Body of pancreas (tissue), 4 donors: ENCODE results near the gene DOCK4. TPM values are rescaled to one million over a fixed set of nuclear protein-coding genes. Genes with fewer than 3 reads are reported as not detected.
"Not testable (repeated sequence)": the region's sequence is repeated elsewhere in the genome, so short reads cannot be mapped to it uniquely, and the experiment has no call there.

Experiments
- ATAC-seq: fragments of 150-250 bp; one replicate; pipeline ENCODE4 v1.9.1; 2016
- DNase-seq, 4 donors: peaks; one replicate each; pipeline ENCODE4 v3.0.0-alpha.2; 2019
- H3K27ac ChIP-seq, 4 donors: fragments of 200-600 bp; sonication (generic); 1 replicate in 3 of 4; 2 replicates in 1 of 4; pipeline versions ENCODE4 v1.5.1 to v1.6.1; 2016 to 2019; ENCODE audit warnings: mild to moderate bottlenecking in 1 of 4, mixed read lengths in 1 of 4, moderate library complexity in 1 of 4
- H3K27me3 ChIP-seq, 2 donors: fragments of 200-600 bp; sonication (generic); one replicate each; pipeline ENCODE4 v1.6.0; 2016; ENCODE audit warnings: mild to moderate bottlenecking in 1 of 2
- H3K36me3 ChIP-seq, 2 donors: fragments of 200-600 bp; sonication (generic); replicated peaks in 1 of 2; 2 replicates each; pipeline ENCODE4 v1.5.1; 2016; ENCODE audit warnings: low read depth in 2 of 2; ENCODE audit not compliant: insufficient read depth in 1 of 2
- H3K4me1 ChIP-seq: fragments of 200-600 bp; sonication (generic); one replicate; pipeline ENCODE4 v1.6.0; 2016
- H3K4me3 ChIP-seq, 2 donors: fragments of 200-600 bp; sonication (generic); 1 replicate in 1 of 2; 2 replicates in 1 of 2; pipeline ENCODE4 v1.5.1; 2016 to 2019
- H3K9me3 ChIP-seq, 3 donors: fragments of 200-600 bp; sonication (generic); 1 replicate in 2 of 3; 2 replicates in 1 of 3; pipeline ENCODE4 v1.5.1; 2016
- POLR2A ChIP-seq, 3 donors: fragments of 450-650 bp; IDR thresholded peaks; one replicate each; pipeline ENCODE4 v1.6.1; 2016; ENCODE audit warnings: antibody characterized with exemption in 3 of 3, mild to moderate bottlenecking in 2 of 3
- WGBS, 2 donors: methylation state at CpG; one replicate each; pipeline ENCODE4 v1.1.5; 2017; 5-methylcytosine and 5-hydroxymethylcytosine counted together
- intact Hi-C: fragments of 100-400 bp; cut with DNase I; formaldehyde crosslinking; loops from one replicate; pipeline ENCODE4 v1.15.1; 2023
- total RNA-seq, 2 donors: library from RNA; depleted of rRNA; stranded (reverse); fragments of >200 nt; gene quantifications; one replicate each; pipeline ENCODE4 v1.1.0, GENCODE V29; 2016
- TF ChIP-seq, protein P1 (sequence below), 7 experiments: fragments of 450-650 bp in 4 of 7; fragments of 200-600 bp in 3 of 7; sonication (generic) in 3 of 7; IDR thresholded peaks; one replicate each; pipeline ENCODE4 v1.5.1; 2016 to 2019; ENCODE audit warnings: antibody characterized with exemption in 7 of 7

Gene DOCK4
- total RNA-seq, 2 donors from 2014 or later, result 24.9 to 34.6 TPM

DNA sequence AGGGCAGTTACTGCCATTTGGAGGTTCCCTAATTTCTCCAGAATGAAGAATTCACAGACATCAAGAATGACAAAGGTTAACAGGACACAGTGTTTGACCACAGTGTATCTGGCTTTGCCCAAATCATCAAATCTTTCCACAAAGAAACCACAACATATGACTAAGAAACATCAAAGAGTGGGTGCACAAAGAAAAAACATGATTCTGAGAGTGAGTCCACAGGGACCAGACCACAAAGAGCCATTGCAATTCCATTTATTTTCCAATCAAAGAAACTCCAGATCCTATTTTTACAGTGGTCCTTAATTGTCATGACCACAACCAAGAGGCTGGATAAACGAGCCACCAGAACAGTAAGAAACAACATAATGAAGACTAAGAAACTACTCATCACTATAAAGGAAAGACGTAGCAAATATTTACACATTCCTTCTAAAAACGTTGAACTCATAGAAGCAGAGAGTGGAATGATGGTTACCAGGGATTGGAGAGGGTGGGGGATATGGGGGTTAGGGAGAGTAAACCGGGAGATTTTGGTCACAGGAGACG, 286.5 kb downstream of the DOCK4 start:
- intact Hi-C loops, result no loop called here
- Histone ChIP-seq H3K4me1 (no peaks in the 10 kb centered on the region), H3K27me3 (no peaks in the 10 kb centered on the region), H3K9me3 (no peaks in the 10 kb centered on the region), H3K4me3 (no peak overlapping the region), H3K36me3 (no peaks in the 10 kb centered on the region), H3K27ac (no peak overlapping the region)
- DNase-seq, result no peak
- no peak for ATAC-seq
- 62 to 70% methylated on average over 5 of the region's 5 CpGs for WGBS, 2 donors
- TF ChIP-seq, protein P1, sequence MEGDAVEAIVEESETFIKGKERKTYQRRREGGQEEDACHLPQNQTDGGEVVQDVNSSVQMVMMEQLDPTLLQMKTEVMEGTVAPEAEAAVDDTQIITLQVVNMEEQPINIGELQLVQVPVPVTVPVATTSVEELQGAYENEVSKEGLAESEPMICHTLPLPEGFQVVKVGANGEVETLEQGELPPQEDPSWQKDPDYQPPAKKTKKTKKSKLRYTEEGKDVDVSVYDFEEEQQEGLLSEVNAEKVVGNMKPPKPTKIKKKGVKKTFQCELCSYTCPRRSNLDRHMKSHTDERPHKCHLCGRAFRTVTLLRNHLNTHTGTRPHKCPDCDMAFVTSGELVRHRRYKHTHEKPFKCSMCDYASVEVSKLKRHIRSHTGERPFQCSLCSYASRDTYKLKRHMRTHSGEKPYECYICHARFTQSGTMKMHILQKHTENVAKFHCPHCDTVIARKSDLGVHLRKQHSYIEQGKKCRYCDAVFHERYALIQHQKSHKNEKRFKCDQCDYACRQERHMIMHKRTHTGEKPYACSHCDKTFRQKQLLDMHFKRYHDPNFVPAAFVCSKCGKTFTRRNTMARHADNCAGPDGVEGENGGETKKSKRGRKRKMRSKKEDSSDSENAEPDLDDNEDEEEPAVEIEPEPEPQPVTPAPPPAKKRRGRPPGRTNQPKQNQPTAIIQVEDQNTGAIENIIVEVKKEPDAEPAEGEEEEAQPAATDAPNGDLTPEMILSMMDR (IDR thresholded peaks at IDR 0.05), result no peak
- no peak for TF ChIP-seq POLR2A (IDR thresholded peaks at IDR 0.05)

DNA sequence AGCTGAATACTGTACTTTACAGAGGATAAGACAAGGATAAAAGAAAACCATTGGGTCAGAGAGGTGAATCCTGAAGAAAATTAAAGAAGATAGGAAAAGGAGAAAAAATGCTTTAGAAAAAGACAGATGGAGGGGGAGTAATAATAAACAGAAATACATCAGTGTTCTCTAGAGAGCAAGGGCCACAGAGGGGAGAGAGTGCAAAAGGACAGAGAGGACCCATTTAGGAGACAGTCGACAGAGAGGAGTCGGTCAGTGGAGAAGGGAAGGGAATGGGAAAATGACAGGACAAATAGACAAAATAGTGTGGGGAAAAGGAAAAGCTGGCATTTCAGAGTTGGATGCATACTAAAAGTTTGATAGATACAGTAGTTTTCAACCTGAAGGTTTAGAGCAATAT, 287.0 kb downstream of the DOCK4 start:
- H3K4me1 ChIP-seq, result no peaks in the 10 kb centered on the region
- H3K27ac ChIP-seq, result no peak overlapping the region
- ATAC-seq (no peak), DNase-seq (no peak)
- 78 to 94% methylated on average over 2 of the region's 2 CpGs for WGBS, 2 donors
- H3K36me3 ChIP-seq, result no peaks in the 10 kb centered on the region
- H3K9me3 ChIP-seq, result no peaks in the 10 kb centered on the region
- H3K4me3 ChIP-seq, result no peak overlapping the region
- TF ChIP-seq, protein P1 (IDR thresholded peaks at IDR 0.05), result no peak
- no peak for TF ChIP-seq POLR2A (IDR thresholded peaks at IDR 0.05)
- no peaks in the 10 kb centered on the region for H3K27me3 ChIP-seq
- intact Hi-C loops, result no loop called here

DNA sequence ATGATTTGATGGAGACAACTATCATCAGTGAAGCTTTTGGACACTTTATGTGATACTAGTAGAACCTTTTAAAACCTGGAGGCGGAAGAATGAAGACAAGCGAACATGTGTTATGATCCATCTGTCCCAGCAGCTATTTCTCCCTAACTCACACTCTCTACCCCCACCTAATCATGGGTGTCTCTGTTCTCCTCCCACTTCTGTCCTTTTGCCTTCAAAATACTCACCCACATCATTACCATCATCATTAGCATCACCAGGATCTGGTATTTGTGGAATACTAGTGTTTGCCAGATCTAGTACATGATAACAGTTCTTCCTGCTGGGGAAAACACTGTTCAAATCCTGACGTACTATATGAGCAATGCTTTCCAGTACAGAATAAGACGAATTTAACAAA, 287.7 kb downstream of the DOCK4 start:
- Histone ChIP-seq H3K4me1 (no peaks in the 10 kb centered on the region), H3K27ac (no peak overlapping the region), H3K27me3 (no peaks in the 10 kb centered on the region), H3K4me3 (no peak overlapping the region), H3K9me3 (no peaks in the 10 kb centered on the region), H3K36me3 (no peaks in the 10 kb centered on the region)
- 91 to 92% methylated on average over 4 of the region's 4 CpGs for WGBS, 2 donors
- TF ChIP-seq POLR2A (IDR thresholded peaks at IDR 0.05), result no peak
- TF ChIP-seq, protein P1 (IDR thresholded peaks at IDR 0.05), result no peak
- DNase-seq (no peak), ATAC-seq (no peak)
- intact Hi-C loops, result no loop called here

DNA sequence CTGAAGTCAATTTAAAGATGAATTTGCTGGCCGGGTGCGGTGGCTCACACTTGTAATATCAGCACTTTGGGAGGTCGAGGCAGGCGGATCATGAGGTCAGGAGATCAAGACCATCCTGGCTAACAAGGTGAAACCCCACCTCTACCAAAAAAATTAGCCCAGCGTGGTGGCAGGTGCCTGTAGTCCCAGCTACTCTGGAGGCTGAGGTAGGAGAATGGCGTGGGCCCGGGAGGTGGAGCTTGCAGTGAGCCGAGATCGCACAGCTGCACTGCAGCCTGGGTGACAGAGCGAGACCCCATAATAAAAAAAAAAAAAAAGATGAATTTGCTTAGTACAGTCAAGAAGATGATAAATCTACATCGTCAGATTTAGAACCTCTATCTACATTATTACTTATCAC, 288.8 kb downstream of the DOCK4 start:
- H3K4me3 ChIP-seq, H3K36me3 ChIP-seq, DNase-seq, H3K4me1 ChIP-seq, intact Hi-C loops, ATAC-seq, H3K27me3 ChIP-seq, H3K9me3 ChIP-seq, H3K27ac ChIP-seq: not testable (repeated sequence)
- WGBS, 2 donors, result 95% methylated on average over 11 of the region's 11 CpGs

DNA sequence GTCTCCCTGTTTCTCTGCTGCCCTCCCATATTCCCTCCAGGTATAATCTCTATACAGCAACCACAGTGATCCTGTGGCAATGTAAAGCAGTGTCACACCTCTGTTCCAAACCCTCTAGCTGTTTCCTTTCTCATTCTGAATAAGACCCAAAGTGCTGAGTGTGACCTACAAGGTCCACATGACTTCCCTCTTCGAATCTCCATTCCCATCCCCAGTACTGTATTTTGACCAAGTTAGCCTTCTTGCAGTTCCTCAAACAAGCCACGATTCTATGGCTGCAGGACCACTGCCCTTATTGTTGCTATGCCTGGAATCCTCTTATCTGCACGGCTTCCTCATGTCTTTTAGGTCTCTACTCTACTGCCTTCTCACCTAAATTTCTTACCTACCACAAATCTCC, 291.9 kb downstream of the DOCK4 start:
- H3K27ac ChIP-seq, result no peak overlapping the region
- 69 to 82% methylated on average over 3 of the region's 3 CpGs for WGBS, 2 donors
- TF ChIP-seq, protein P1 (IDR thresholded peaks at IDR 0.05), result no peak
- TF ChIP-seq POLR2A (IDR thresholded peaks at IDR 0.05), result no peak
- no peaks in the 10 kb centered on the region for H3K27me3 ChIP-seq
- no peaks in the 10 kb centered on the region for H3K9me3 ChIP-seq
- DNase-seq, result no peak
- intact Hi-C loops, result no loop called here
- H3K36me3 ChIP-seq, result no peaks in the 10 kb centered on the region
- ATAC-seq, result no peak
- no peak overlapping the region for H3K4me3 ChIP-seq
- no peaks in the 10 kb centered on the region for H3K4me1 ChIP-seq
